PC-3 (cell line): Measurements from ENCODE around the gene LIPF. TPM values are rescaled to one million over a fixed set of nuclear protein-coding genes. Genes with fewer than 3 reads are reported as not detected.

Source experiments
- ATAC-seq: fragments of 200-7000 bp; cut with Tn5 transposase; 2 replicates; pipeline ENCODE4 v1.9.1; 2020; ENCODE audit warnings: mild to moderate bottlenecking, moderate library complexity
- BruUV-seq: library from RNA; stranded (reverse); fragments of 400-500 nt; replicated peaks from 2 replicates; lab custom pipeline; 2021; lab: Mats Ljungman, UMichigan
- CTCF ChIA-PET: fragments of 300-600 bp; sonication (Branson Sonifier 250); formaldehyde crosslinking; loops from one replicate; lab custom pipeline; 2022; ENCODE audit warnings: antibody characterized with exemption; lab: Charles Lee
- POLR2A ChIA-PET: fragments of 300-600 bp; sonication (Branson Sonifier 250); formaldehyde crosslinking; loops from one replicate; lab custom pipeline; 2022; ENCODE audit warnings: antibody characterized with exemption; ENCODE audit not compliant: unreplicated experiment; lab: Charles Lee
- DNase-seq: peaks from one replicate; pipeline ENCODE4 v3.0.0-alpha.2; 2015
- H2AFZ ChIP-seq: fragments of 300-600 bp; sonication (generic); 2 replicates; pipeline ENCODE4 v1.6.0; 2016; ENCODE audit warnings: antibody characterized with exemption, low read length
- H3F3A ChIP-seq: fragments of 300-600 bp; sonication (generic); one replicate; pipeline ENCODE4 v1.6.0; 2017; ENCODE audit warnings: antibody characterized with exemption, low read length, control low read depth, mild to moderate bottlenecking; ENCODE audit not compliant: unreplicated experiment
- H3K27ac ChIP-seq: fragments of 300-600 bp; sonication (generic); 2 replicates; pipeline ENCODE4 v1.5.1; 2016; ENCODE audit warnings: mild to moderate bottlenecking, low read length
- H3K27me3 ChIP-seq: fragments of 300-600 bp; sonication (generic); 2 replicates; pipeline ENCODE4 v1.6.1; 2016; ENCODE audit warnings: low read length, mixed read lengths
- H3K36me3 ChIP-seq: fragments of 300-600 bp; sonication (generic); 2 replicates; pipeline ENCODE4 v1.6.1; 2016; ENCODE audit warnings: low read depth, mixed run types, low read length, mixed read lengths
- H3K4me1 ChIP-seq: fragments of 300-600 bp; sonication (generic); 2 replicates; pipeline ENCODE4 v1.5.1; 2016; ENCODE audit warnings: low read length; ENCODE audit not compliant: insufficient read depth
- H3K4me2 ChIP-seq: fragments of 300-600 bp; sonication (generic); 2 replicates; pipeline ENCODE4 v1.6.0; 2016; ENCODE audit warnings: low read length
- H3K4me3 ChIP-seq: fragments of 300-600 bp; sonication (generic); 2 replicates; pipeline ENCODE4 v1.5.1; 2016; ENCODE audit warnings: mild to moderate bottlenecking, low read length, mixed read lengths
- H3K79me2 ChIP-seq: fragments of 300-600 bp; sonication (generic); 2 replicates; pipeline ENCODE4 v1.6.1; 2017; ENCODE audit warnings: low read length, mixed read lengths
- H3K9ac ChIP-seq: fragments of 300-600 bp; sonication (generic); 2 replicates; pipeline ENCODE4 v1.6.0; 2016; ENCODE audit warnings: mild to moderate bottlenecking, low read length
- H3K9me2 ChIP-seq: fragments of 300-600 bp; sonication (generic); replicated peaks from 2 replicates; pipeline ENCODE4 v1.6.1; 2016; ENCODE audit warnings: mixed run types, low read length, mixed read lengths
- H3K9me3 ChIP-seq: fragments of 300-600 bp; sonication (generic); 2 replicates; pipeline ENCODE4 v1.6.1; 2016; ENCODE audit warnings: low read length, mixed read lengths
- H4K20me1 ChIP-seq: fragments of 300-600 bp; sonication (generic); 2 replicates; pipeline ENCODE4 v1.6.1; 2016; ENCODE audit warnings: low read length, mixed read lengths
- EZH2 ChIP-seq: fragments of 300-600 bp; sonication (generic); IDR thresholded peaks from one replicate; pipeline ENCODE4 v1.6.1; 2017; ENCODE audit warnings: antibody characterized with exemption, mild to moderate bottlenecking, low read length; ENCODE audit not compliant: unreplicated experiment
- EZH2phosphoT487 ChIP-seq: fragments of 300-600 bp; sonication (generic); IDR thresholded peaks from 2 replicates; pipeline ENCODE4 v1.6.1; 2018; ENCODE audit warnings: mild to moderate bottlenecking, antibody characterized with exemption, low read length, borderline replicate concordance
- intact Hi-C: fragments of 100-400 bp; cut with micrococcal nuclease; formaldehyde crosslinking; loops from 2 replicates; pipeline ENCODE4 v1.9.0; 2023
- total RNA-seq: library from RNA; depleted of rRNA; stranded (reverse); fragments of >200 nt; gene quantifications from 2 replicates; pipeline ENCODE4 v1.2.3, GENCODE V29; 2014
- TF ChIP-seq, protein P1 (sequence below): fragments of 300-600 bp; sonication (generic); conservative IDR thresholded peaks from 2 replicates; pipeline ENCODE4 v1.5.1; 2017; ENCODE audit warnings: antibody characterized with exemption, low read depth, mild to moderate bottlenecking, low read length

Gene LIPF
- total RNA-seq, 1 experiment from 2014 or later = not detected

- H3K9ac ChIP-seq = no peak overlapping the region
- no peak overlapping the region for H2AFZ ChIP-seq
- ATAC-seq (no peak), DNase-seq (no peak)
- no peak overlapping the region for H3K27ac ChIP-seq
- intact Hi-C loops = no loop called here
- no peaks in the 10 kb centered on the region for H3F3A ChIP-seq
- H4K20me1 ChIP-seq = no peaks in the 10 kb centered on the region
- H3K4me1 ChIP-seq = no peaks in the 10 kb centered on the region
- no peaks in the 10 kb centered on the region for H3K79me2 ChIP-seq
- TF ChIP-seq EZH2phosphoT487 (no peak), EZH2 (no peak)
- TF ChIP-seq, protein P1, sequence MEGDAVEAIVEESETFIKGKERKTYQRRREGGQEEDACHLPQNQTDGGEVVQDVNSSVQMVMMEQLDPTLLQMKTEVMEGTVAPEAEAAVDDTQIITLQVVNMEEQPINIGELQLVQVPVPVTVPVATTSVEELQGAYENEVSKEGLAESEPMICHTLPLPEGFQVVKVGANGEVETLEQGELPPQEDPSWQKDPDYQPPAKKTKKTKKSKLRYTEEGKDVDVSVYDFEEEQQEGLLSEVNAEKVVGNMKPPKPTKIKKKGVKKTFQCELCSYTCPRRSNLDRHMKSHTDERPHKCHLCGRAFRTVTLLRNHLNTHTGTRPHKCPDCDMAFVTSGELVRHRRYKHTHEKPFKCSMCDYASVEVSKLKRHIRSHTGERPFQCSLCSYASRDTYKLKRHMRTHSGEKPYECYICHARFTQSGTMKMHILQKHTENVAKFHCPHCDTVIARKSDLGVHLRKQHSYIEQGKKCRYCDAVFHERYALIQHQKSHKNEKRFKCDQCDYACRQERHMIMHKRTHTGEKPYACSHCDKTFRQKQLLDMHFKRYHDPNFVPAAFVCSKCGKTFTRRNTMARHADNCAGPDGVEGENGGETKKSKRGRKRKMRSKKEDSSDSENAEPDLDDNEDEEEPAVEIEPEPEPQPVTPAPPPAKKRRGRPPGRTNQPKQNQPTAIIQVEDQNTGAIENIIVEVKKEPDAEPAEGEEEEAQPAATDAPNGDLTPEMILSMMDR = no peak
- CTCF ChIA-PET = no interaction called here
- H3K9me3 ChIP-seq = no peaks in the 10 kb centered on the region
- no peak overlapping the region for H3K4me2 ChIP-seq
- POLR2A ChIA-PET = no interaction called here
- H3K27me3 ChIP-seq = no peaks in the 10 kb centered on the region
- H3K36me3 ChIP-seq = no peaks in the 10 kb centered on the region
- H3K9me2 ChIP-seq = no peaks in the 10 kb centered on the region
- no peak overlapping the region for H3K4me3 ChIP-seq
- no TSS peak for BruUV-seq
Measured at GRCh38 chr10:88642963-88643362, 21.3 kb upstream of the LIPF start.

GRCh38 chr10:88647061-88647615, 17.1 kb upstream of the LIPF start:
- H3K4me1 ChIP-seq = no peaks in the 10 kb centered on the region
- no peak for ATAC-seq
- POLR2A ChIA-PET = no interaction called here

DNA sequence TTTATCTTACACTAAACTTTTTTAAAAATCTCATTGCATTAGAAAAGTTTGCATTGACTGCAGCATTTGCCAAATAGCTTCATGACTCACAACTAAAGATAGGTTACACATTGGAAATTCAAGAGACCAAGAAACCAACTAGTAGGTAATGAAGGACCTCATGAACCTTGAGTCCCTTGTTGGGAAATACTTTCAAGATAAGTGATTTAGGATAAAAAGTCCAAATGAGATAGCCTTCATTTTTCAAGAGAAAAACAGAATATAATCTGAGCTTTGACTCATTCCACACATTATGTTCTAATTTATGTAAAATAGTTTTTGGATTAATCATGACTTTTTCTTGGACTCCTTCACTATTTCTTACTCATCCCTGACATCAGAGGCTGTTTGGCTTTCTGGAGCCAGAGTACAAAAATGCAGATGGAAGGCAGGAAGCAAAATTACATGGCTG, 13.1 kb upstream of the LIPF start:
- H2AFZ ChIP-seq = no peak overlapping the region
- no peaks in the 10 kb centered on the region for H3K27me3 ChIP-seq
- H3K79me2 ChIP-seq = no peaks in the 10 kb centered on the region
- no peak overlapping the region for H3K4me2 ChIP-seq
- DNase-seq = no peak
- H3K4me1 ChIP-seq = no peaks in the 10 kb centered on the region
- H3K36me3 ChIP-seq = no peaks in the 10 kb centered on the region
- no peak overlapping the region for H3K4me3 ChIP-seq
- no TSS peak for BruUV-seq
- TF ChIP-seq EZH2phosphoT487 (no peak), EZH2 (no peak)
- TF ChIP-seq, protein P1 = no peak
- H3K9me3 ChIP-seq = no peaks in the 10 kb centered on the region
- no peaks in the 10 kb centered on the region for H3K9me2 ChIP-seq
- H4K20me1 ChIP-seq = no peaks in the 10 kb centered on the region
- CTCF ChIA-PET = no interaction called here
- no peaks in the 10 kb centered on the region for H3F3A ChIP-seq
- ATAC-seq = no peak
- intact Hi-C loops = no loop called here
- H3K9ac ChIP-seq = no peak overlapping the region
- POLR2A ChIA-PET = no interaction called here
- H3K27ac ChIP-seq = no peak overlapping the region

More at GRCh38 chr10:88647061-88647615, 17.1 kb upstream of the LIPF start:
- Histone ChIP-seq H3K4me3 (no peak overlapping the region), H3K9ac (no peak overlapping the region), H3K9me3 (no peaks in the 10 kb centered on the region), H3K27me3 (no peaks in the 10 kb centered on the region), H3K4me2 (no peak overlapping the region), H3K27ac (no peak overlapping the region), H3F3A (no peaks in the 10 kb centered on the region), H2AFZ (no peak overlapping the region), H4K20me1 (no peaks in the 10 kb centered on the region), H3K79me2 (no peaks in the 10 kb centered on the region), H3K36me3 (no peaks in the 10 kb centered on the region), H3K9me2 (no peaks in the 10 kb centered on the region)
- BruUV-seq = no TSS peak
- TF ChIP-seq, protein P1 = no peak
- no peak for TF ChIP-seq EZH2phosphoT487
- TF ChIP-seq EZH2 = no peak
- intact Hi-C loops = no loop called here
- DNase-seq = no peak
- CTCF ChIA-PET = no interaction called here
